IPS DF 4.7 (cell line): ENCODE results near the gene OR2T34.
"Not testable (repeated sequence)": the region's sequence is repeated elsewhere in the genome, so short reads cannot be mapped to it uniquely, and the experiment has no call there.

ENCODE experiments used
- DNase-seq: peaks from one replicate; pipeline ENCODE4 v3.0.0-alpha.2; 2013; ENCODE audit warnings: low spot score; ENCODE audit errors: extremely low read depth

Gene OR2T34

GRCh38 chr1:248574657-248575056, at the start of gene OR2T34:
OR2T34 (minus strand) TSS chr1:248574757; CDS start chr1:248574757, 0 bp downstream.
- DNase-seq: not testable (repeated sequence)

- DNase-seq: no peak
These were observed 48.0 kb upstream of the OR2T34 start for GRCh38 chr1:248622570-248623001.

GRCh38 chr1:248621770-248622169, 47.2 kb upstream of the OR2T34 start:
- no peak for DNase-seq

- no peak for DNase-seq
These were observed 44.3 kb upstream of the OR2T34 start for GRCh38 chr1:248618878-248619277.

GRCh38 chr1:248618119-248618518, 43.6 kb upstream of the OR2T34 start:
- no peak for DNase-seq

- DNase-seq: no peak
These were observed 39.2 kb upstream of the OR2T34 start for GRCh38 chr1:248613742-248614141.

- DNase-seq: no peak
These were observed 37.4 kb upstream of the OR2T34 start for GRCh38 chr1:248611883-248612414.

GRCh38 chr1:248610301-248610700, 35.7 kb upstream of the OR2T34 start:
- DNase-seq: no peak

- no peak for DNase-seq
These were observed 24.8 kb upstream of the OR2T34 start for GRCh38 chr1:248599396-248599795.

GRCh38 chr1:248597589-248597988, 23.0 kb upstream of the OR2T34 start, which contains the start of gene OR2T10:
OR2T10 (minus strand) TSS chr1:248597700; CDS start chr1:248593768, 3,932 bp downstream.
- DNase-seq: no peak

- no peak for DNase-seq
These were observed 22.1 kb upstream of the OR2T34 start for GRCh38 chr1:248596615-248597014.

- no peak for DNase-seq
These were observed 18.7 kb upstream of the OR2T34 start for GRCh38 chr1:248593226-248593625.

GRCh38 chr1:248592655-248593054, 18.1 kb upstream of the OR2T34 start:
- no peak for DNase-seq

GRCh38 chr1:248590055-248590454, 15.5 kb upstream of the OR2T34 start:
- no peak for DNase-seq

- no peak for DNase-seq
These were observed 14.8 kb upstream of the OR2T34 start for GRCh38 chr1:248589334-248589733.

GRCh38 chr1:248585266-248585665, 10.7 kb upstream of the OR2T34 start:
- DNase-seq: no peak

- no peak for DNase-seq
These were observed 1.9 kb upstream of the OR2T34 start for GRCh38 chr1:248576260-248576980.

- DNase-seq: not testable (repeated sequence)
These were observed 701 bp downstream of the OR2T34 start for GRCh38 chr1:248573856-248574255.

- DNase-seq: not testable (repeated sequence)
These were observed 2.5 kb downstream of the OR2T34 start for GRCh38 chr1:248572049-248572448.

GRCh38 chr1:248570811-248571210, 3.7 kb downstream of the OR2T34 start:
- DNase-seq: not testable (repeated sequence)

GRCh38 chr1:248569049-248569448, 5.5 kb downstream of the OR2T34 start:
- not testable (repeated sequence) for DNase-seq

GRCh38 chr1:248565530-248566373, 8.8 kb downstream of the OR2T34 start:
- not testable (repeated sequence) for DNase-seq
